ENCODE data around the gene CGB8. TPM values are rescaled to one million over a fixed set of nuclear protein-coding genes. Genes with fewer than 3 reads are reported as not detected.
"Not testable (repeated sequence)": the region's sequence is repeated elsewhere in the genome, so short reads cannot be mapped to it uniquely, and the experiment has no call there.

The CGB8 gene
- total and polyA plus RNA-seq, 2 of the 8 experiments (the other 6 are each of a cell fraction or from before 2014, with no cell fraction given): 0.09 TPM; not detected in 1

DNA sequence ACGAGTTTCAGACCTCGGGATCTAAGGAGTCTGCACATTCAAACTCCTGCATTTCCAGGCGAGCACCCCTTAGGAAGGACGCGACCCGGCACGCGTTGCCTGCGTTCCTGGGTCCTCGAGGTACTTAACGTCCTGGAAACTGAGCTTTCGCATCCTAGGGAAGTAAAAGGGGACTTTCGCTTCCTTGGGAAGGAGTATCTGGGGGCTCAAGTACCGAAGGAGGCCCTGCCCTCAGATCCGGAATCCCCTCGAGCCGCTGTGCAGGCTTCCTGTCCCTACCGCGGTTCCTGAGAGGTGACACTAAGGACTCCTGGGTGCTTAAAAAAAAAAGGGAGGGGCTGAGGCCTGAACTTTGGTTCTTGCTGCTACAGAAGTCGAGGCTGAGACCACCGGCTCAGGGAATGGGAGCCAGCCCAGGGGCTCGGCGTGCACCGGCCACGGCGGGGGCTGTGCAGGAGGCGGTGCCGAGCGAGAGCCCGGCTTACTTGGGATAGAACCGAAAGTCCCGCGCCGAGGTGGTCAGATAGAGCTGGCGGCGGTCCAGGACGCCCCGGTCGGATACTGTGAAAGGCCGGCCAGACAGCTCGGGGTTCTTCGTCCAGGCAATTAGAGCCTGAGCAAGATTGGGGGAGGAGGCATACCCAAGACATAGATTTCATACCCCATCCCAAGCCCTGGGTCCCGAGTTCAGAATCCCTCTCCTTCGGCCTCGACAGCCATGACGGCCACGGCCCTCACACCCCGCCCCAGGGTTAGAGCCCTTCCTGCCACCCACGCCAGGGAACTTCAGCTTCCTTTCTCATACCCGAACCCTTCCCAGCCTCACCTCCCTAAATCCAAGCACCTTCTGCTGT is 30.3 kb downstream of the CGB8 start:
- Histone ChIP-seq H3K36me3 (ENCODE audit: control insufficient read depth in 2 of 4, insufficient read depth in 4 of 4, low read length in 3 of 4) (peaks cover 5 to 19% (median 10%) of the 10 kb centered on the region in 4 experiments; a peak in 7 of 8 replicates), H3K4me1 (replicated peaks in 1 of 4; ENCODE audit: control insufficient read depth in 3 of 4, insufficient read depth in 4 of 4, low read length in 3 of 4) (peaks cover 0 to 17% (median 8%) of the 10 kb centered on the region in 4 experiments; a peak in 5 of 7 replicates), H3K4me2 (ENCODE audit: insufficient read depth in 1 of 2, low read depth in 2 of 2, low read length in 2 of 2) (peak overlapping the region; percentile 78 to 82), H3K27me3 (replicated peaks in 1 of 4; ENCODE audit: control insufficient read depth in 3 of 4, extremely low read depth in 1 of 4, insufficient read depth in 3 of 4, low read length in 3 of 4) (peaks cover 0 to 15% (median 12%) of the 10 kb centered on the region in 4 experiments; a peak in 6 of 7 replicates), H3K4me3 (ENCODE audit: extremely low read depth in 1 of 4, insufficient read depth in 2 of 4, low read depth in 3 of 4, low read length in 4 of 4) (peak overlapping the region; percentile 27 to 68 (median 40); a peak in 4 of 8 replicates)
- not testable (repeated sequence) for H2BK20ac ChIP-seq (ENCODE audit: low read length); H2BK120ac ChIP-seq (replicated peaks; ENCODE audit: low read depth, low read length); H3K79me1 ChIP-seq (ENCODE audit: low read depth, low read length); DNase-seq (ENCODE audit: low read depth in 1 of 2, low spot score in 2 of 2); H3K27ac ChIP-seq (ENCODE audit: low read depth, low read length); FAIRE-seq; H3K4ac ChIP-seq (replicated peaks; ENCODE audit: insufficient read length, low read depth, low read length); H3K18ac ChIP-seq (ENCODE audit: extremely low read depth, low read length); H2BK5ac ChIP-seq (ENCODE audit: low read depth, low read length); H3K9ac ChIP-seq (replicated peaks in 1 of 4; ENCODE audit: extremely low read depth in 1 of 4, low read depth in 3 of 4, low read length in 3 of 4); H3K14ac ChIP-seq (ENCODE audit: insufficient read length); H3K79me2 ChIP-seq (ENCODE audit: control insufficient read depth in 1 of 2, insufficient read depth in 2 of 2, low read length in 2 of 2); H4K20me1 ChIP-seq (replicated peaks in 1 of 2; ENCODE audit: control insufficient read depth in 1 of 2, insufficient read depth in 2 of 2, low read length in 2 of 2); H2AFZ ChIP-seq (ENCODE audit: low read length); H4K8ac ChIP-seq (ENCODE audit: extremely low read depth, insufficient read depth, low read length); H4K5ac ChIP-seq (ENCODE audit: insufficient read length, low read depth, low read length); H3K56ac ChIP-seq (replicated peaks; ENCODE audit: insufficient read length, low read depth, low read length); H2BK12ac ChIP-seq (ENCODE audit: low read depth, low read length); H2BK15ac ChIP-seq (ENCODE audit: low read length); H3K9me3 ChIP-seq (ENCODE audit: insufficient read depth in 2 of 2, low read depth in 1 of 2, low read length in 1 of 2); H3K23ac ChIP-seq (ENCODE audit: insufficient read length); H4K91ac ChIP-seq (replicated peaks; ENCODE audit: insufficient read length, low read length); H3K23me2 ChIP-seq (ENCODE audit: low read depth, low read length); H2AK5ac ChIP-seq (ENCODE audit: low read depth, low read length)
- WGBS, 2 experiments (ENCODE audit: extremely low coverage in 1 of 2, insufficient coverage in 1 of 2, insufficient read length in 1 of 2, insufficient replicate concordance in 2 of 2, low coverage in 1 of 2, low lambda C conversion rate in 2 of 2, missing lambda C conversion rate in 1 of 2): 63% methylated on average over 36 of the region's 50 CpGs; no CpG with 5 or more reads in 1 of the 2 experiments
- TF ChIP-seq, protein P1, sequence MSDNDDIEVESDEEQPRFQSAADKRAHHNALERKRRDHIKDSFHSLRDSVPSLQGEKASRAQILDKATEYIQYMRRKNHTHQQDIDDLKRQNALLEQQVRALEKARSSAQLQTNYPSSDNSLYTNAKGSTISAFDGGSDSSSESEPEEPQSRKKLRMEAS (IDR thresholded peaks at IDR 0.05): peak; percentile 57; the same call in 1 of the 2 replicates
- ChIA-PET CTCF (ENCODE audit: partially characterized antibody) (interaction anchor here (0.7 to 8.1 kb wide), 15 partner anchors 9 to 324 kb away, joined by 3 to 46 read pairs (median 4); partner anchors contain the start of genes CGB2 and CGB7), POLR2A (ENCODE audit: partially characterized antibody) (interaction anchor here (0.7 to 1.5 kb wide), 9 partner anchors 8 to 128 kb away, joined by 3 to 4 read pairs (median 3); partner anchors contain the start of genes GYS1 and RUVBL2)

All from H1 (cell line).